HG03103 (cell line): ENCODE measurements around the gene KRTAP20-4.

Source experiments
- ATAC-seq: cut with Tn5 transposase; IDR thresholded peaks from one replicate; pipeline ENCODE4 v1.9.1; 2021; ENCODE audit warnings: low read depth; ENCODE audit not compliant: unreplicated experiment

KRTAP20-4 gene

DNA sequence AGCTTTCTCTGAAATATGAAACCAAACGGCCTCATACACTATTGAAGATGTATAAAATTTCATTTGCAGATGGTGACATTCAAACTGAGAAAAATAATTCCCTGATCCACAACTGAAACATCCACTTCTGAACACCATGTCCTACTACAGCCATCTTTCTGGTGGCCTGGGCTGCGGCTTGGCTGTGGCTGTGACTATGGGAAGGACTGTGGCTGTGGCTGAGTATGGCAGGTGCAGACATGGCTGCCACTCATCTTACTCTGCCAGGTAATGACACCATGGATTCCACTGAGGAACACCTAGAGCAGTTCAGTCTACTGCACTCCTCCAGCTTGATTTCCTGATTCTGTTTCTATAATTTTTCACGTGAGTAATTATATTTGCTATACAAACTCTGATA, at the start of gene KRTAP20-4:
TSS of gene KRTAP20-4 (plus strand) at position 106 of the 400 bp plus-strand sequence.
- no peak for ATAC-seq

DNA sequence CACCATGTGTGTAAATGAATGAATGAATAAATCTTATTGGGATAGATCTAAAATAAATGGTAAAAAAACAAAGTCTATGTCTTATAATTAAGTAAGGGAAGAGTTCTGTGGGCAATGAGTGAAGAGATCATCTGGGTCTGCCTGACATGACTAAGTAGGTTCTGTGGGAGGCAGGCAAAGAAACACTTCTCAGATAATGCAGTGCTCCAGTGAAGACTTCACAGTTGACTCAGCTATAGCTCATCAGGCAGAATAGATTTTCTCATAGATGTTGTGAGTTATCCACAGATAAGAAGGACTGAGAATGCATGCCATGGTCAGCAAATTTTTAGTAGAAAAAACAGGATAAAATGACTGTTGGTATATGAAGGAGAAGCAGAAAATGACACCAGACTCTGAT, 42.7 kb upstream of the KRTAP20-4 start:
- no peak for ATAC-seq

DNA sequence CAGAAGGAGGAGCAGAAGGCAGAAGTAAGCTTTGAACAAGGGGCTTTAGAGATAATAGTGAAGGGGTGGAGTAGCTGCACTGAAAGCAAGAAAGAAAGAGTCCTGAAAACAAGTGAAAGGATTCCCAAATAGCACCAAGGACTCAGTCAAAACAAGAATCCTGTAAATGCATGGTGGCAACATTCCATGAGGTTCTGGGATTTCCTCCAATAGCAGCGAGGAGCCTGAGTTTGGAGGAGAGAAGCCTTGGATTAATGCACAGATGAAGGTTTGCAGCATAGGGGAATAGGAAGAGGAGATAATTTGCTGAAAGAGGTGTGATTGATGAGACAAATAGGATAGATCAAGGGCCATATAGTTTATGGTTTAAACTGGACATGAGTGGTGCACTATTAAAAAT, 41.1 kb upstream of the KRTAP20-4 start:
- ATAC-seq: no peak

DNA sequence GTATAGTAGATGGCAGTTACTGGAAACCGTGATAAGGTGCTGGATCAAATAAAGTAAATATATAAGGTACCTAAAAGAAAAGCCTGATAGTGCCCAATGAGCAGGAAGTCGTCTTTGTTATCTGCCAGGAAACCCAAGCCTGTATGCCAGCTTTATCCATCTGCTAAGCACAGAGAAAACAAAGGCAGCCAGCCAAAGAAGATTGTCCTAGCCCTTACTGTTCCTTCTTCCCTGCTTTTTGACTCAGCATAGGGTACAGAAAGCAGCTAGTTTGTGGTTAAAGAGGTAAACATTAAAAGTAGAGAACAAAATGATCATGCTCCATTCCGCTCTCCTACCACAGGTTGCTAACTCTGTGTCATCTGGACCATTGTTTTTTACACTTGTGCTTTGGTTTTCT, 40.3 kb upstream of the KRTAP20-4 start:
- no peak for ATAC-seq

DNA sequence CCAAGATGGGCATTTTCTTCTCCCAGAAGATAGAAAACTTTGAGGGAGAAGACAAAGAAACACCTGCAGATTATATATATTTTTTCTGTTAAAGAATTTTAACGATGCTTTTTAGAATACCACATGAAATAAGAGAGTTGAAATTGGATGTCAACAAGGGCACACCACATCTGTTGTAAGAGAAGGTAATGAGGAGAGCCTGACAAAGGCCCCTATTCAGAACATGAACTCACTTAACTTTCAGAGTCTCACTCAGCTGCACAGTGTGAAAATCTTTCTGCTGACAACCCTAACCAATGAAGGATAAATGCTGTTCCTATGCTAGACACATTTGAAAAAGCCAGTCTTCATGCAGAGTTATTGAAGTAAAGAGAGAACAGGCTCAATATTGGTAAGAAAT, 37.6 kb upstream of the KRTAP20-4 start:
- no peak for ATAC-seq

DNA sequence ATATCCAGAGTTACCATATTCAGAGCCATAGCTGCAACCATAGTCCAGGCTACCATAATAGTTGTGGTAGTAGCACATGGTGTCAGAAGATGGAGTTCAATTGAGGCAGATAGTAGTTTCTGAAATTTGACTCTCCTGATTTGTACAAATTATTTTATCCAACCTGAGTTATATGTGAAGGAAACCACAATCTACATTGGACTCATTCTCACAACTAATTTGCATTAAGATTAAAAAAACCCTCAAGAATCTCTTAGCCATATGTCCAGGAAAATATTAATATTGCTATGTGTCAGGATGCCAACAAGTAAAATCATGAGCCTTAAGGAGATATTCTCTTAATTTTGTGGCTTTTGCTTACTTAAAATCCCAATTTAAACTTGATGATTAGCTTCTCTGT, 30.1 kb upstream of the KRTAP20-4 start, which contains the start of gene KRTAP22-2:
TSS of gene KRTAP22-2 (minus strand) at position 101 of the 400 bp plus-strand sequence.
- ATAC-seq: no peak

DNA sequence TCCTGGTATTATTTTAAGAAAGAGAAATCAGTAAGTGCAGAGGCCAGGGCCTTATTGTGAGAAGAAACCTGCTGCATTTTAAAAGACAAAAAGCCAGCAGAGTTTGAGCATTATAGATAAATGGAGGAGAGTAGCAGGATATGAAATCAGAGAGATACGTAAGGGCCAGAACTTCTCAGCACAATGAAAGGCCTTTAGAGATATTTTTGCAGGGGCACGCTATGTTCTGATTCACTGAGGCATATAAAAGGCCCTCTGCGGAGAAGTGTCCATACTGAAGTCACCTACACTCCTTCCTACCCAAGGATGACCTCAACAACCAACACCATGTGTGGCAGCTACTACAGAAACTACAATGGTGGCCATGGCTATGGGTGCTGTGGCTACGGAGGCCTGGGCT, 28.3 kb upstream of the KRTAP20-4 start, which contains the start of gene KRTAP6-3:
TSS of gene KRTAP6-3 (plus strand) at position 301 of the 400 bp plus-strand sequence. CDS start at position 307, 6 bp downstream.
- no peak for ATAC-seq

DNA sequence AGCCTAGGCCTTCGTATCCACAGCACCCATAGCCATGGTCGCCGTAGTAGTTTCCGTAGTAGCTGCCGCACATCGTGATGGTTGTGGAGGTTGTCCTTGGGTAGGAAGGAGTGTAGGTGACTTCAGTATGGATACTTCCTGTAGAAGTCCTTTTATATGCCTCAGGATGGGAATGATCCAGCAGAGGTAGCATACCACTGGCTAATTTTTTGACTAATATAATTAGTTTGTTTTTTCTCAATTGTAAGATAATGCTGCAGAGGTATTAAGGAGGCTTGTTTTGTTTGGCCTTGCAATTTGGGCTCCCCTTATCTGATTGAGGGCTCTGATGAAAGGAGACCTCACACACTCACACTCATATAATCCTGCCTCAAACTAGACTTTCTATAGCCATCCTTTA, 21.6 kb upstream of the KRTAP20-4 start, which contains the start of gene KRTAP6-2:
TSS of gene KRTAP6-2 (minus strand) at position 101 of the 400 bp plus-strand sequence. CDS start at position 73, 28 bp downstream.
- no peak for ATAC-seq

DNA sequence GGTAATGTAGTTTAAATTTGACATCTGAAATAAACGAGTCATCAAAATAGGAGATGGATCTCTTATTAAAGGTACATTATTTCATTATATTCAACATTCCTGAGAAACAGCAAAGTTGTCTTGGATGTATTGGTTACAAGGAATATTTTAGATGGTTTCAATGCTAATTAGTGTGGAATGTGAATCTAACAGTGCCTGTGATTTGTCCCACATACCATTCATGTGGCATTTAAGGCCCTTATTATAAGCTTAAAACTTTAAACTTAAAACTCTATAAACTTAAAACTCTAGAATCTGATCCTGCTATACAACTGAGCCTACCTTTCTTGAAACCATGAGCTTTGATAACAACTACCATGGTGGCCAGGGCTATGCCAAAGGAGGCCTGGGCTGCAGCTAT, 19.6 kb upstream of the KRTAP20-4 start, which contains the start of gene KRTAP22-1:
TSS of gene KRTAP22-1 (plus strand) at position 301 of the 400 bp plus-strand sequence.
- no peak for ATAC-seq

DNA sequence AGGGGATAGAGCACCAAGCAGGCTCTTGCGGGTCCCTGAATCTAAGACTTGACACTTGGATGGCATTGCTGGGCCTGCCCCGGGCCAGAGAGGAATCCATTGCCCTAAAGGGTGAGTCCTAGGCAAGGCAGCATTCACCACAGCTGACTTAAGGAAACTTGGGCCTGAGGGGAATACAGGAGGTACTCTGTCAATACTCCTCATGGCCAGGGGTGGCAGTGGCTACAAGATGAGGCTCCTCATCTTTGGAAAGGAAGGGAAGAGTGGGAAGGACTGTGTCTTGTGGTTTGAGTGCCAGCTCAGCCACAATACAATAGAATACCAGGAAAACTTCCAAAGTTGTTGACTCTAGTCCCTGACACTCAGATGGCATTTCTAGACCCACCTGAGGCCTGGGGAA, 14.5 kb upstream of the KRTAP20-4 start:
- no peak for ATAC-seq

DNA sequence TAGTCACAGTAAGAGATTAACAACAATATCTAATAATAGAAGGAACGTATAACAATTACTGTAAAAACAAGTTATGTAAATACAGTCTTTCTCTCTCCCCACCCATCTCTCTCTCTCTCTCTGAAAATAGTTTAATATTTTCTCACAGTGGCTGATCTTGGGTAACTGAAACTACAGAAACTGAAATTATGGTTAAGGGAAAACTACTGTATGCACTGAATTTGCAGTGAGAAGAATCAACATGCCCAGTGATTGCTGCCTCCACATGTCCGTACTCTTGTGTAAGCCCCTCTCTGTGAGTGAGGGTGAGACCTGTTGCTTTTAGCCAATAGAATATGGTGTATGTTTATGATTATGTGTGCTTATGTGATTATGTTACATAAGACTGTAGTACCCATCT, 8.3 kb upstream of the KRTAP20-4 start:
- no peak for ATAC-seq

DNA sequence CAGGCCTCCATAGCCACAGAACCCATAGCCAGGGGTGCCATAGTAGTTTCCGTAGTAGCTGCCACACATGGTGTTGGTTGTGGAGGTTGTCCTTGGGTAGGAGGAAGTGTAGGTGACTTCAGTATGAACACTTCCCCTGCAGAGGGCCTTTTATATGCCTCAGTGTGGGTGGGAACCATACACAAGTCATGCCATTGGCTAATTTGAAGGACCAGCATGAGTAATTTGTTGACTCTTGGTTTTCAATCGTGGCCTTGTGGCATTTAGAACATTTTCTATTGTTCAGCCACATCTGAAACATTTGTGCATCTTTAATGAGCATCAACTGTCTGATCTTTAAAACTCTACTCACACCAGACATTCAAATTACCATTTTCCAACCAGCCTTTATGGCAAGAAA, 6.6 kb upstream of the KRTAP20-4 start, which contains the start of gene KRTAP6-1:
TSS of gene KRTAP6-1 (minus strand) at position 95 of the 400 bp plus-strand sequence. CDS start at position 69, 26 bp downstream.
- ATAC-seq: no peak

DNA sequence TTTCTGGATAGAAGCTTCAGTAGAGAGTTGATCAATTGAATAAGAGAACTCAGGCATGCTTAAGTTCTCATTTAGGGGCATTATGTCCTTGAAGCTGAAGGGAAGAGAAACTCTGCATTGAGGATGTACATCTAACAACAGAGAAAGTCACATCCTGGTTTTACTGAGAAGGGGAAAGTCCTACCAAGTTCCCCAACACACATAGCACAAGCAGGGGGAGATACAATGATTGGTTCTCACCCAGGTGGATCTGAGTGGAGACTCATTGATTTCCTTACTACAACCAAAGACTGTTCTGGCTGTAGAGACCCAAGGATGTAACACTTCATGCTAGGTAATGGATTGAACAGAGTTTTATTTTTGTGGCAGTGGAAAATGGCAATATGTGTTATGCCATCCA, 5.2 kb upstream of the KRTAP20-4 start:
- no peak for ATAC-seq

DNA sequence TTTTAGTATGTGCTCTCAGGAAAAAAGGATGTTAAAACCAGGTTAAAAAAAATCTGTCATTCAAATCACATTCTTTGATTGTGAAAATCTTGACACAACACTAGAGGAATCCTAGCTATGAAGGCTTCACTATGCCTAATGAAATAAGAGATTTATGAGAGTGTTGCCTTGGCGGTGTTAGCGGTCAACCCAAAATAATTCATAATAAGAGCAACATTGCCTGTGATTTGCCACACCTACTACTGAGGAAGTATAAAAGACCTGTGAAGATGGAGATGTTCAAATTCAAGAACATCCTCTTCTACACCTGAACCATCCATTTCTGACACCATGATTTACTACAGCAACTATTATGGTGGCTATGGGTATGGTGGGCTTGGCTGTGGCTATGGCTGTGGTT, 4.3 kb upstream of the KRTAP20-4 start, which contains the start of gene KRTAP20-1:
TSS of gene KRTAP20-1 (plus strand) at position 301 of the 400 bp plus-strand sequence. CDS start at position 331, 30 bp downstream.
- ATAC-seq: no peak

DNA sequence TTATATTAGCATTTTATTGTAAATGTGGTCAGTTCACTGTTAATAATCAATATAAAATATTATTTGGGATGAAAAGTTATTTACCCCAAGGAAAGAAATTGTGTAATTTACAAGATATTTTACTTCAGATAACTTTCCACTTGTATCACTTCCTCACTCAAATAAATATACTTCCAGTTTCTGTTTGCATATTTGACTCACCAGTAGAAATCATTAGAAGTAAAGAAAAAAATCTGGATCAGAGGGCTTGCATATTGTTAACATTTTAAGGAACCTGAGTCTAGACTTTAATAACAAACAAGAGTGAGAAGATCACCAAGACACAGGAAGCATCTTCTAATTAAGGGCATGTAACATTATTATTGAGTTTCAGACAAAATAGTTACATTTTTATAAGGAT, 347 bp upstream of the KRTAP20-4 start:
- ATAC-seq: no peak

DNA sequence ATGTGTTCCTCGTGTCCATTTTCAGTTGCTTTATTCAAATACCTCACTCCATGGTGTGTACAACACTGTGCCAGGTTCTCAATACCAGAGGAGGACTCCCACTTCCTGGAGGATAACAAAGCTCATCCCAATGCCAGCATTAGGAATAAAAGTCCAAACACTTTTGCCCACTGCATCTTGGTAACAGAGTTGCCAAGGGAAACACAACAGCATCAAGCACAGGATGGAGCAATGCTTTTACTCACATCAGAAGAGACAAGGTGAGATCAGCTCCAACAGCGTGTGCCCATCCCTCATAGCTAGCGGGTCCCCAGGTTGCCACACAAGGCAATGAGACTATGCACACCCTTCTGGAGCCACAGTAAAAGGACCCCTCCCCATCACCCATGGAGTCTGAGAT, 2.9 kb downstream of the KRTAP20-4 start:
- no peak for ATAC-seq

DNA sequence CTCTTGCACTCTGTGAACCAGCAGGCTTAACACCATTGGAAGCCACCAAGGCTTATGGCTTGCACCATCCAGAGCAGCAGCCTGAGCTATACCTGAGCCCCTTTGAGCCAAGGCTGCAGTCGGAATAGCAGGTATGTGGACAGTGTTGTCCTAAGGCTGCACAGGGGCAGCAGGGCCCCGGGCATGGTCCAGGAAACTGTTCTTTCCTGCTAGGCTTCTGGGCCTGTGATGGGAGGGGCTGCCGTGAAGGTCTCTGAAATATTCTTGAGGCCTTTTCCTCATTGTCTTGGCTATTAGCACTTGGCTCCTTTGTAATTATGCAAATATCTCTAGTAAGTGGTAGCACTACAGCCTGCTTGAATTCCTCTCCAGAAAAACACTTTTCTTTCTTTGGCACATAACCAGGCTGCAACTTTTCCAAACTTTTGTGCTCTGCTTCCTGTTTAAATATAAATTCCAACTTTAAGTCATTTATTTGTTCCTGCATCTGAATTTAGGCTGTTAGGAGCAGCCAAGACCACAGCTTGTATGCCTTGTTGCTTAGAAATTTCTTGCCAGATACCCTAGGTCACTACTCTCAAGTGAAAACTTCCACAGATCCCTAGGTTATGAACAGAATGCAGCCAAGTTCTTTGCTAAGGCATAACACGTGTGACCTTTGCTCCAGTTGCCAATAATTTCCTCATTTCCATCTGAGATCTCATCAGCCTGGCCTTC, 5.2 kb downstream of the KRTAP20-4 start:
- no peak for ATAC-seq

DNA sequence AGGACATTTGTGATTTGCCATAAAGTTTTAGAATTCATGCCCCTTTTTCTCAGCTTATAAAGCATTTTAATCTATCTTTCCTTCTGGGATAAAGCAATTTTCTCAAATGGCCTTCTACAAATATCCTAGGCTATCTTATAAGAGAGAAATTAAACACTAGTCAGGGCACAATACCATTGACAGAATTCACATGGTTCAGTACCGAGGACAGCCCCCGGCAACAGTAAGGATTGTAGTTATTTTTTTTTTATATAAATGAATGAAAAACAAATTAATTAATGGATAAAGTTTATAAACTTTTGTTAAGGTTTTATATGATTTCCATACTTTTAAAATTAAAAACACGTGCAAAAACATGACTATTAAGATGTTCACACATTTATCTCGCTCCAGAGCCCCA, 7.7 kb downstream of the KRTAP20-4 start:
- ATAC-seq: no peak

DNA sequence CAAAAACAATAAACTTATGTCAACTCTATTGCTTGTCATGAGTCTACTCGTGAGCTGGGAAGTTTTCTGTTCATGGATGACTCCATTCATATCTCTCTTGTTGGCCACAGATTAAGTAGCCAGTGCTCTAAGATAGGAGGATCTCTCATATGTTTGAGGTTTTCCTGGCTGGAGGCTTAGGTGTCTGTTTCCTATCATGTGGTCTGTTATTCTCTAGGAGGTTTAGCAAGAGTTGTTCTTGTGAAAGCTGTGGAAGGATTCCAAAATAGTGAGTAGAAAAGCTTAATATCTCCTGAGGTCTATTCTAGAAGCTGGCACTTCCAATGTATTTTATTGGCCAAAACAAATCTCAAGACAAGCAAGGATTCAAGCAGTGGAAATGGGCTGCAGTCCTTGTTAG, 8.8 kb downstream of the KRTAP20-4 start:
- no peak for ATAC-seq

DNA sequence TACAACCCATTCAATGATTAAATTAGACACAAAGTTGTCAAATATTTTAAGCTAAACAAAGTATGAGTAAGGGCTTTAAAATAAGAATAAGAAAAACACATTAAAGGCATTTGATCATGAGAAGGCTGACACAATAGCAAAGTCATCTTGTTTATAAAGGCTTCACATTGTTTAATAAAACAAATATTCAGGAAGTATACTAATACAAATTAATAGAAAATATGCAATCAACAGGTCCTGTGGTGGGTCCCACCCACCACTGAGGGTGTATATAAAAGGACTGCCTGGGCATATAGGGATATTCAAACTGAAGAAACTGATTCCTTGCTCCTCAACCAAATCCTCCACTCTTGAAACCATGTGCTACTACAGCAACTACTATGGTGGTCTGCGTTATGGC, 14.5 kb downstream of the KRTAP20-4 start, which contains the start of gene KRTAP20-2:
TSS of gene KRTAP20-2 (plus strand) at position 301 of the 400 bp plus-strand sequence. CDS start at position 359, 58 bp downstream.
- no peak for ATAC-seq

DNA sequence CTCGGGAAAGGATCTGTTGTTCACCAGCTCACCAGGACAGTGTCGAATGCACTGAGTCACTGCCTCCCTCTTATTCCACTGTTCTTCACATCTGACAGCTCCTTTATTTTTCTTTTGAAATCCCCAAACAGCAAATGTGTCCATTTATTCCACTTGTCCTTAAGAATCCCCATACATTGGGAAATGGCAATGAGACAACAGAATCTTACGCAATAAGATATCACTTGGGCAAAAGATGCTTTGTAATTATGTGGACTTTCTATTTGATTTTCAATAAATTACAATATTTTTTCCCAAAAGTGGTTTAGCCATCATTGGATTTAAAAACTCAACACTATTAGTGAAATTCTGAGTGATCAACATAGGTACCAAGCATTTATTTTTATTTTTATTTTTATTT, 18.3 kb downstream of the KRTAP20-4 start:
- ATAC-seq: no peak

DNA sequence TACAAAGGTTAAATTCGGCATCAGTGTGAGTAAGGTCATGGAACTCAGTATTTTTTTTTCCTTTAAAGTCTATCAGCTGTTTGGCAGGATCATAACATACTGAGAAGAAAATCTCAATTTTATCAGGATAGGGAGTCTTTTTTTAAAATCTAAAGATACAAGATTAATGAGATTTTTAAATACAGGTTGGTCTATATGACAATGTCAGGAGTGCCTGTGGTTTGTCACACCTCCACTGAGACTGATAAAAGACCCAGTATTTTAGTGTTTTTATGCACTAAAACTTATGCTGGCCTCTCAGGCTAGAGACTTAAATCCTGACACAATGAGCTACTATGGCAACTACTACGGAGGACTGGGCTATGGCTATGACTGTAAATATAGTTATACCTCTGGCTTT, 22.1 kb downstream of the KRTAP20-4 start, which contains the start of gene KRTAP20-3:
TSS of gene KRTAP20-3 (plus strand) at position 301 of the 400 bp plus-strand sequence.
- ATAC-seq: no peak
